Subcutaneous abdominal adipose tissue (tissue), 5 donors: Measurements from ENCODE around the gene MT1F.
"Not testable (repeated sequence)": the region's sequence is repeated elsewhere in the genome, so short reads cannot be mapped to it uniquely, and the experiment has no call there.

ENCODE experiments used
- H3K27ac ChIP-seq: one replicate; pipeline ENCODE4 v1.7.0; 2013; ENCODE audit warnings: low read depth, mild to moderate bottlenecking, inconsistent platforms, low read length, moderate library complexity
- H3K27me3 ChIP-seq, 5 donors: one replicate each; pipeline ENCODE4 v1.7.0; 2013; ENCODE audit warnings: low read length in 5 of 5, inconsistent platforms in 1 of 5; ENCODE audit not compliant: control insufficient read depth in 5 of 5, insufficient read depth in 4 of 5
- H3K36me3 ChIP-seq, 5 donors: one replicate each; pipeline ENCODE4 v1.7.0; 2013; ENCODE audit warnings: low read length in 5 of 5; ENCODE audit not compliant: control insufficient read depth in 5 of 5, insufficient read depth in 5 of 5
- H3K4me1 ChIP-seq, 5 donors: one replicate each; pipeline ENCODE4 v1.7.0; 2013; ENCODE audit warnings: low read length in 5 of 5, mild to moderate bottlenecking in 3 of 5, moderate library complexity in 1 of 5; ENCODE audit not compliant: control insufficient read depth in 5 of 5, insufficient read depth in 5 of 5
- H3K4me3 ChIP-seq, 5 donors: one replicate each; pipeline ENCODE4 v1.7.0; 2013; ENCODE audit warnings: low read length in 5 of 5, low read depth in 1 of 5
- H3K9ac ChIP-seq, 5 donors: one replicate each; pipeline ENCODE4 v1.7.0; 2013; ENCODE audit warnings: low read length in 5 of 5, mild to moderate bottlenecking in 4 of 5, moderate library complexity in 3 of 5
- H3K9me3 ChIP-seq, 5 donors: one replicate each; pipeline ENCODE4 v1.7.0; 2013; ENCODE audit warnings: low read length in 5 of 5; ENCODE audit not compliant: control insufficient read depth in 5 of 5
- donor health status: healthy.
- donor health status: healthy.
- donor health status: healthy.
- donor health status: healthy.
- donor health status: healthy.

The MT1F gene

DNA sequence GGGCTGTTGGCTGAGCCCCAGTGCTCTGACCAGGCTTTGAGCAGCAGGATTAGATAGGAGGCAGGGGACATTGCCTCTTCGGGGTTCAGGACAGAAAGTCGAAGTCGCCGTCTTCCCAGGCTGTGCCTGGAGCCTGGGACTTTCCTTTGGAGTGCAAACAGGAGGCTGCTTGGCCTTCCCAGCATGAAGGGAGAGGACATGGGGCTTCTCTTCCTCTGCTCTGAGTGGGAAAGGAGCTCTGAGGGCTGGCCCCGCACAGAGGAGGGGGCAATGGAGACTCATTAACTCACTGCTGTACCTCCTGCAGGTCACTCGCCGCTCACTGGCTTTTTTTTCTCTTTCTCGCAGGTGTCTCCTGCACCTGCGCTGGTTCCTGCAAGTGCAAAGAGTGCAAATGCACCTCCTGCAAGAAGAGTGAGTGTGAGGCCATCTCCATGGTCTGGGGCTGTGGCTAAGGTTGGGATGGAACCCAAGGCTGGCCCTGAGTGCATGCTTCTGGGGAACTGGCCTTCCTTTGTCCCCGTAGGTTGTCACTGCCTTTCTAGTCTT is 642 bp downstream of the MT1F start:
- H3K9me3 ChIP-seq: no peaks in the 10 kb centered on the region
- H3K4me1 ChIP-seq: peaks cover 5 to 22% (median 18%) of the 10 kb centered on the region in 5 donors
- H3K27me3 ChIP-seq: peaks cover 4 to 13% (median 11%) of the 10 kb centered on the region in 5 donors
- peak overlapping the region; percentile 59 to 71 (median 66) for H3K4me3 ChIP-seq
- H3K36me3 ChIP-seq: no peaks in the 10 kb centered on the region
- peak overlapping the region in 3 of 5 donors; percentile 46 to 57 (median 48) for H3K9ac ChIP-seq
- H3K27ac ChIP-seq: no peak overlapping the region

DNA sequence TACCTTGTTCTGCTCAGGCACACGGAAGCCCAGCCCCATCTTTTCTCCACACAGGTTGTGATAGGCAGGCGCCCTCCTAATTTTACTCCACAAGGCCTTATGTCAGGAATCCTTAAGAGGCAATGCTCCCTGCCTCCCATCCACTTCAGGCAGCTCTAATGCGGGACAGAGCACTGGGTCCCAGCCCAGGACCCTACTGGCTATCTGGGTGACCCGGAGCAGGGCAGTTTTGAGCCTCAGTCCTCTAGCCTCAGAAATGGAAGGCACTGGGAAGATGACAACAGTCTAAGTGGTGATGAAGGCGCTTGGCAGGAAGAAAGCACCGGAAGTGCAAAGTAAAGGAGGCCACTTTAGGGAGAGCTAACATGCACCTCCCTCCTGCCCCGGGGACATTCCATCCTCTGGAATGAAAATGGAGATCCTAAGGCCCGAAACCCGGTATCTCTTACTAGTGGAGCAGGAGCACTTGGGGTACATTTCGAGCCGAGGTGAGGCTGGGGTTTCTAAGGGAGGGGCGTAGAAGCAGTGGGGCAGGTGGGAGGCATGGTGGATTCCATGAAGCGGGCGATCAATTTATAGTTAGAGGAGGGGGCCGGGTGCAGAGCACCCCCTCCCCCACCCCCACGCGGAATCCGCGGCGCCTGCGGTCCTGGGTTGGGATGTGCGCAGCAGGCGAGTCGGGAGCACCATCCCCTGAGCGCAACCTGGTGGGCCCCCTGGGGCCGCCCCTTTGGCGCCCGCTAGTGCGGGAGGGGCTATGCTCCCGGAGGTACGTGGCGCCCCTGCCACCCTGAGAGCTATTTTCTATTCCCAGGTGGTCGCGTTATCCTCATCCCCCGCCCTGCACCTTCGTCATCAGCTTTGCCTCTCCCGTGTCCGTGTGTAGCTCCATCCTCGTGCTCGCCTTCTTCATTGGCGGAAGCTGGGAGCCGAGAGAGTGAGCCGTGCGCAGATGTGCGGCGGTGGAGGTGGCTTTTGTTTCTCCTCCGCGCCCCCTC is 4.9 kb downstream of the MT1F start:
- no peaks in the 10 kb centered on the region for H3K9me3 ChIP-seq
- no peak overlapping the region for H3K9ac ChIP-seq
- peaks cover 3 to 18% (median 14%) of the 10 kb centered on the region in 5 donors for H3K4me1 ChIP-seq
- no peak overlapping the region for H3K4me3 ChIP-seq
- H3K27me3 ChIP-seq: peaks cover 4 to 17% (median 13%) of the 10 kb centered on the region in 5 donors
- H3K36me3 ChIP-seq: no peaks in the 10 kb centered on the region
- no peak overlapping the region for H3K27ac ChIP-seq

DNA sequence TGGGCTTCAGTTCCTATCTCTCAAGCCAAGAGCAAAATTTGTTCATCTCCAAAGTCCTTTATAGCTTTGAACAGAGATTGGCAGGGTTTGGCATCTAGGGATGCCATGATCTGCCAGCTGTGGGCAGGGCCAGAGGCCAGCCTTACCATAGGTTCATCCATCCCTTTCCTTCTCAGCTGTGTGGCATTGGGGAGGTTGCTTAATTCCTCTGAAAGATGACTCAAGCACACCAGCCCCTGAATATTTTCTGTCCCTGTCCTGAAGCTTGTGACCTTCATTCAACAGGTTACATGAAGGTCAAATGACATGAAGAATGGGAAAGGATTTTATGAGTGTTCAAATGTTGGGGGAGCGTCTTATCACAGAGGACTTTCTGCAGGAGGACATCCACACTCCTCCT is 6.7 kb downstream of the MT1F start:
- no peak overlapping the region for H3K9ac ChIP-seq
- H3K27ac ChIP-seq: no peak overlapping the region
- peaks cover 0 to 17% (median 11%) of the 10 kb centered on the region in 5 donors for H3K4me1 ChIP-seq
- H3K27me3 ChIP-seq: peaks cover 4 to 30% (median 26%) of the 10 kb centered on the region in 5 donors
- H3K9me3 ChIP-seq: no peaks in the 10 kb centered on the region
- H3K36me3 ChIP-seq: no peaks in the 10 kb centered on the region
- no peak overlapping the region for H3K4me3 ChIP-seq

DNA sequence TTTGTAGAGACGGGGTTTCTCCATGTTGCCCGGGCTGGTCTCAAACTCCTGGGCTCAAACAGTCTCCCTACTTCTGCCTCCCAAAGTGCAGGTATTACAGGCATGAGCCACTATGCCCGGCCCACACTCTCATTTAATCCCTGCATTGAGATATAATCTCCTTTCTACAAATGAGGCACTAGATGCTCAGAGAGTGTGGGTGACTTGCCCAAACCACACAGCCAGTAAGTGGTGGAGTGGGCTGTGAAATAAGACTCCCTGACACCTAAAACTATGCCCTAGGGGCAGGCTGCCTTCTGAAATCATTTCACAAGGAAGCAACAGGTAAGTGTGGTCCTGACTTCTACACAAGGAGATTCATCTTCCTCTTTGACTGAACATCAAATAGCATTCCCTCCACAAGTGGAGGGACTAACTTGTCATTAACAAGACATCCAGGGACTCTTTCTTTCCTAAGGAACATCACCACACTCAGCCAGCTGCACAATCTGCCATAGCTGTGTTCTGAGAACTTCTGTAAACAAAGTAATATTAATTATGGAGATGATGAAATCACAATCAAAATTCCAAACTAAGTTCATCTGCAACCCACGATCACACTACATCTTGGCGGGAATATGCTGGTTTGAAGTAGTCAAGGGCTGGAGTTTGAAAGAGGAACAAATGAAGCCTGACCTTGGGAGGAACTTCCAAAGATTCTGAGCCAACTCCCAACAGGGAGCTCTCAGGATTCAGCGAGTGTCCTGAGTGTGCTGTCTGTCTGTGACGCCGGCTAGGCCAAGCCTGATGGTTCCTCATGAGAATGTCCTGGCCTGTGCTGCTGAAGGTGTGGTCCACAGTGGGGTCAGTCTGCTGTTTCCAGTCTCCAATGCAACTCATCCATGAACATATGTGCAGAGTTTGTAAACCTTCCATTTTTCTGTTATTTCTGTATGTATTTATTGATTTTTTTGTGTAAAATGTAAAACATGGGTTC is 7.8 kb downstream of the MT1F start:
- H3K4me3 ChIP-seq, H3K27ac ChIP-seq, H3K9me3 ChIP-seq, H3K36me3 ChIP-seq, H3K9ac ChIP-seq: not testable (repeated sequence)
- Histone ChIP-seq H3K4me1 (peaks cover 0 to 24% (median 17%) of the 10 kb centered on the region in 5 donors), H3K27me3 (peaks cover 4 to 39% (median 26%) of the 10 kb centered on the region in 5 donors)

DNA sequence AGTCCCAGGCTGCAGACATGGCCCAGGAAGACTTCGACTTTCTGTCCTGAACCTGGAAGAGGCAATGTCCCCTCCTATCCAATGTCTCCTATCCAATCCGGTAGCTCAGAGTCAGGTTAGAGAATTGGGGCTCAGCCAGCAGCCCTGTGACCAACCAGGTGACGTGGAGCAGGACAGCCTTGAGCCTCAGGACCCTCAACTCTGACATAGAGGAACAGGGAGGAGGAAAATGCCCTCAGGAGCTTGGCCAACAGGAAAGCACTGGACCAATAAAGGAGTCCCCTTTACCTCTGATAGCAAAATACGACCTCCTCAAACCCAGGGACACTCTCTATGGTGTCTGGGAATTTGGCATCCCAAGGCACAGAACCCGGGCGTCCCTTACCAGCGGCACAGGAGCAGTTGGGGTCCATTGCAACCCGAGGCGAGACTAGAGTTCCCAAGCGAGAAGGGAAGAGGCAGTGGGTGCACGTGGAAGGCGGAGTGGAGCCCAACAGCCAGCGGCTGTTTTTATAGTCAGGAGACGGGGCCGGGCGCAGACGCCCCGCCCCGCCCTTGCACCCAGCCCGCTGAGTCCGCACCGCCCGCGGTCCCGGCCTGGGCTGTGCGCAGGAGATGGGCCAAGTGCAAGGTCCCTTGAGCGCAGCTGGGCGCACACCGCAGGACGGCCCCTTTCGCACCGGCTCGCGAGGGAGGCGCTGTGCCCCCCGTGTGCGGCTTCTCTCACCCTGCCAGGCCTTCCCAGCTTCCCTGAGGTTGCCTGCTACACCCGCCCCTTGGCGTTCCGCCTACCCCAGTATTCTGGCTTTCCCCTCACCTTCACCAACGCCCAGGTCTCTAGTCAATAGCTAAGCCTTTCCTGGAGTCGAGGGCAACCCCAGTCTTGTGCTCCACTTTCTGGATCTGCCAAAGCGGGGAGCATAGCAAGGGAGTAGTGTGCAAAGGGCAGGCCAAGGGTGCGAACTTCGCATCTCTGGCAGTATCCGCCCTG is 10.1 kb downstream of the MT1F start, which contains the start of gene MT1G:
MT1G (minus strand) TSS at position 485 of the 991 bp plus-strand sequence; CDS start at position 413, 72 bp downstream.
- H3K27me3 ChIP-seq: peaks cover 1 to 34% (median 22%) of the 10 kb centered on the region in 5 donors
- no peaks in the 10 kb centered on the region for H3K36me3 ChIP-seq
- no peaks in the 10 kb centered on the region for H3K9me3 ChIP-seq
- H3K9ac ChIP-seq: no peak within 1 kb of the TSS
- peak within 1 kb of the TSS in 4 of 5 donors; percentile 17 to 41 (median 26) for H3K4me3 ChIP-seq
- H3K27ac ChIP-seq: no peak within 1 kb of the TSS
- peaks cover 0 to 21% (median 17%) of the 10 kb centered on the region in 5 donors for H3K4me1 ChIP-seq

DNA sequence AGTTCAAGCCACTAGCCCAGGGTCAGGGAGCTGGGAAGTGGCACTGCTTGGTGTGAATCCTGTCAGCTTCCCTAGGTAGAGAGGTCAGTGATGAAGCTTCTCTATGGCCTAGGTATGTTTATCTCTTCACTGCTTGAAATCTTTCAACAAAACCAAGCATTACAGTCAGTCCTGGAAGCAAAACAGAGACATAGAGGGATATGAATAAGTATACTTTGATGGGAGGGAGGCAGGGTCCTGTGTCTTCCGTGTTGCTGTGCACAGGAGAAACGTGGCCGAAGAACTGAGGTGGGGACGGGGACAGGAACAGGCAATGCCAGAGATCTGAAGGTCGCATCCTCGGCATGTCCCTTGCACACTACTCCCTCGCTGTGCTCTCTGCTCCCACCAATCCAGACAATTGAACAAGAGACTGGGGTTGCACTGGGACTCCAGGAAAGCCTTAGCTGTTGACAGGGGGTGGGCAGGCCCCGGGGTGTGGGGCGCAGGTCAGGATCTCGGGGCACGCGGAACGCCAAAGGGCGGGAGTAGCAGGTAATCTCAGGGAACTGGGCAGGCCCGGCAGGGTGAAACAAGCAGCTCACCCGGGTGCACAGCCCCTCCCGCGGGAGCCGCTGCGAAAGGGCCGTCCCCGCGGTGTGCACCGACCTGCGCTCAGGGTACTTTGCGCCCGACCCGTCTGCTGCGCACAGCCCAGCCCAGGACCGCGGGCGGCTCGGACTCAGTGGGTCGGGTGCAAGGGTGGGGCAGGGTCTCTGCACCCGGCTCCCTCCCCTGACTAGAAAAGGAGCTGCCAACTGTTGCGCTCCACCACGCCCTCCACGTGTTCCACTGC is 11.5 kb downstream of the MT1F start, which contains the start of gene MT1H:
MT1H (plus strand) TSS at position 810 of the 835 bp plus-strand sequence. CDS start 71 bp downstream, outside the sequence.
- no peak within 1 kb of the TSS for H3K4me3 ChIP-seq
- no peak within 1 kb of the TSS for H3K27ac ChIP-seq
- H3K9ac ChIP-seq: no peak within 1 kb of the TSS
- peaks cover 0 to 28% (median 19%) of the 10 kb centered on the region in 5 donors for H3K27me3 ChIP-seq
- no peaks in the 10 kb centered on the region for H3K36me3 ChIP-seq
- peaks cover 0 to 21% (median 17%) of the 10 kb centered on the region in 5 donors for H3K4me1 ChIP-seq
- H3K9me3 ChIP-seq: no peaks in the 10 kb centered on the region

DNA sequence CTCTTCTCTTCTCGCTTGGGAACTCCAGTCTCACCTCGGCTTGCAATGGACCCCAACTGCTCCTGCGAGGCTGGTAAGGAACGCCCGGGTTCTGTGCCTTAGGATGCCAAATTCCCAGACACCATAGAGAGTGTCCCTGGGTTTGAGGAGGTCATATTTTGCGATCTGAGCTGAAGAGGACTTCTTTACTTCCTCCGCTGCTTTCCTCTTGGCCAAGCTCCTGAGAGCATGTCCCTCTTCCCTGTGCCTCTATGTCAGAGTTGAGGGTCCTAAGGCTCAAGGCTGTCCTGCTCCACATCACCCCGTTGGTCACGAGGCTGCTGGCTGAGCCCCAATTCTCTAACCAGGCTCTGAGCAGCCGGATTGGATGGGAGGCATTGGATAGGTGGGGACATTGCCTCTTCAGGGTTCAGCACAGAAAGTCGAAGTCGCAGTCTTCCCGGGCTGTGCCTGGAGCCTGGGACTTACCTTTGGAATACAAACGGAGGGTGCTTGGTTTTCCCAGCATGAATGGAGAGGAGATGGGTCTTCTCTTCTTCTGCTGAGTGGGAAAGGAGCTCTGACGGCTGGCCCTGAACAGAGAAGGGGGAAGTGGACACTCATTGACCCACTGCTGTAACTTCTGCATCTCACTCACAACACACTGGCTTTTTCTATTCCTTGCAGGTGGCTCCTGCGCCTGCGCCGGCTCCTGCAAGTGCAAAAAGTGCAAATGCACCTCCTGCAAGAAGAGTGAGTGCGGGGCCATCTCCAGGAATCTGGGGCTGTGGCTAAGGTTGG is 12.3 kb downstream of the MT1F start:
- H3K9me3 ChIP-seq: no peaks in the 10 kb centered on the region
- no peaks in the 10 kb centered on the region for H3K36me3 ChIP-seq
- no peak overlapping the region for H3K27ac ChIP-seq
- H3K4me3 ChIP-seq: no peak overlapping the region
- H3K4me1 ChIP-seq: peaks cover 0 to 21% (median 17%) of the 10 kb centered on the region in 5 donors
- H3K27me3 ChIP-seq: peaks cover 0 to 28% (median 15%) of the 10 kb centered on the region in 5 donors
- H3K9ac ChIP-seq: no peak overlapping the region

DNA sequence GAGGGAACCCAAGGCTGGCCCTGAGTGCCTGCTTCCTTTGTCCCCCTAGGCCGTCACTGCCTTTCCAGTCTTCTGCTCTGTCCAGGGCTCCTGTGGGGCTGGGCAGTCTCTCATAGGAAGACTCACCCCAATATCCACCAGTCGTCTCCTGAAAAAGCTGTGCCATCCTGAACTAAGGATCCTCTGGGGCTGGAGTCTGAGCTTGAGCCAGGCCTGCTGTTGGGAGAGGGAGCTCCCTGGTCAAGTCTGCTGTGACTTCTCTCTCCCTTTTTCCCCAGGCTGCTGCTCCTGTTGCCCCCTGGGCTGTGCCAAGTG is 12.8 kb downstream of the MT1F start:
- H3K4me3 ChIP-seq: no peak overlapping the region
- no peaks in the 10 kb centered on the region for H3K36me3 ChIP-seq
- no peaks in the 10 kb centered on the region for H3K9me3 ChIP-seq
- H3K27me3 ChIP-seq: peaks cover 0 to 32% (median 15%) of the 10 kb centered on the region in 5 donors
- H3K4me1 ChIP-seq: peaks cover 0 to 21% (median 17%) of the 10 kb centered on the region in 5 donors
- H3K9ac ChIP-seq: no peak overlapping the region
- no peak overlapping the region for H3K27ac ChIP-seq
